Ovary (tissue), 3 donors: ENCODE results near the gene CBLC.

ENCODE experiments used
- EP300 ChIP-seq: sonication (generic); formaldehyde crosslinking; IDR thresholded peaks from one replicate; pipeline ENCODE4 v1.6.1; 2017; ENCODE audit warnings: antibody characterized with exemption
- POLR2A ChIP-seq: fragments of 450-650 bp; IDR thresholded peaks from one replicate; pipeline ENCODE4 v1.6.1; 2017; ENCODE audit warnings: antibody characterized with exemption, mild to moderate bottlenecking, moderate library complexity
- TF ChIP-seq, protein P1 (sequence below), 3 donors: fragments of 450-650 bp in 2 of 3; fragments of 200-600 bp in 1 of 3; IDR thresholded peaks; one replicate each; pipeline versions ENCODE4 v1.5.1 to v1.8.0; 2016 to 2022; ENCODE audit warnings: antibody characterized with exemption in 3 of 3, mild to moderate bottlenecking in 1 of 3
- donor health status: DM: no; HTN: no; CAD: no.

DNA sequence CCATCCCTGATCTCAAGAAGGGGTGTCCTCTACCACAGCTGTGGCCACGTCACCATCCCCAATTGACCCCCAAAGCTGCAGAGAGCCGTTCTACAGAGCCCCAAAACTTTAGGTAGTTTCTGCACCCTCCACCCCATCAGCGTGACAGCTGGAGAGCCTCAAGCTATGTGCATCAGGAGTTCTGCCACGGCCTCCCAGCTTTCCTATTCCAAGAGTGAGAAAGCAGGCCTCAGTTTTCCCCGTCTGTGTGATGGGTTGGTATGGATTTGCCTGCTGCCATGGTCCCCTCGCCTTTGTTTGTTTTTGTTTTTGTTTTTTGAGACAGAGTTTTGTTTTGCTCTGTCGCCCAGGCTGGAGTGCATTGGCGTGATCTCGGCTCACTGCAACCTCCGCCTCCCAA lies 27.7 kb upstream of the CBLC start:
- TF ChIP-seq, protein P1, sequence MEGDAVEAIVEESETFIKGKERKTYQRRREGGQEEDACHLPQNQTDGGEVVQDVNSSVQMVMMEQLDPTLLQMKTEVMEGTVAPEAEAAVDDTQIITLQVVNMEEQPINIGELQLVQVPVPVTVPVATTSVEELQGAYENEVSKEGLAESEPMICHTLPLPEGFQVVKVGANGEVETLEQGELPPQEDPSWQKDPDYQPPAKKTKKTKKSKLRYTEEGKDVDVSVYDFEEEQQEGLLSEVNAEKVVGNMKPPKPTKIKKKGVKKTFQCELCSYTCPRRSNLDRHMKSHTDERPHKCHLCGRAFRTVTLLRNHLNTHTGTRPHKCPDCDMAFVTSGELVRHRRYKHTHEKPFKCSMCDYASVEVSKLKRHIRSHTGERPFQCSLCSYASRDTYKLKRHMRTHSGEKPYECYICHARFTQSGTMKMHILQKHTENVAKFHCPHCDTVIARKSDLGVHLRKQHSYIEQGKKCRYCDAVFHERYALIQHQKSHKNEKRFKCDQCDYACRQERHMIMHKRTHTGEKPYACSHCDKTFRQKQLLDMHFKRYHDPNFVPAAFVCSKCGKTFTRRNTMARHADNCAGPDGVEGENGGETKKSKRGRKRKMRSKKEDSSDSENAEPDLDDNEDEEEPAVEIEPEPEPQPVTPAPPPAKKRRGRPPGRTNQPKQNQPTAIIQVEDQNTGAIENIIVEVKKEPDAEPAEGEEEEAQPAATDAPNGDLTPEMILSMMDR (IDR thresholded peaks at IDR 0.05), result no peak
- no peak for TF ChIP-seq POLR2A
- no peak for TF ChIP-seq EP300
